Measurements from ENCODE around the gene ADCY1.

The ADCY1 gene

GRCh38 chr7:45653209-45653907 lies 79.2 kb downstream of the ADCY1 start:
- no peak for DNase-seq

- DNase-seq, result no peak
Observed at GRCh38 chr7:45654341-45654740, 80.2 kb downstream of the ADCY1 start.

- no peak for DNase-seq
Observed at GRCh38 chr7:45655539-45655938, 81.4 kb downstream of the ADCY1 start.

GRCh38 chr7:45656431-45656830 lies 82.3 kb downstream of the ADCY1 start:
- no peak for DNase-seq

- DNase-seq, result no peak
Observed at GRCh38 chr7:45657136-45657889, 83.1 kb downstream of the ADCY1 start.

GRCh38 chr7:45657890-45658715 lies 83.9 kb downstream of the ADCY1 start:
- no peak for DNase-seq

GRCh38 chr7:45658716-45659495 lies 84.7 kb downstream of the ADCY1 start:
- no peak for DNase-seq

GRCh38 chr7:45659496-45660139 lies 85.5 kb downstream of the ADCY1 start:
- no peak for DNase-seq

- DNase-seq, result no peak
Observed at GRCh38 chr7:45660201-45660900, 86.2 kb downstream of the ADCY1 start.

GRCh38 chr7:45660901-45661211 lies 86.7 kb downstream of the ADCY1 start:
- no peak for DNase-seq

- DNase-seq, result no peak
Observed at GRCh38 chr7:45661302-45661995, 87.3 kb downstream of the ADCY1 start.

GRCh38 chr7:45662018-45662417 lies 87.8 kb downstream of the ADCY1 start:
- DNase-seq, result no peak

GRCh38 chr7:45662540-45663166 lies 88.5 kb downstream of the ADCY1 start:
- no peak for DNase-seq

GRCh38 chr7:45663167-45663921 lies 89.2 kb downstream of the ADCY1 start:
- no peak for DNase-seq

GRCh38 chr7:45663965-45664633 lies 89.9 kb downstream of the ADCY1 start:
- no peak for DNase-seq

GRCh38 chr7:45665172-45665571 lies 91.0 kb downstream of the ADCY1 start:
- DNase-seq, result no peak

- no peak for DNase-seq
Observed at GRCh38 chr7:45670227-45670626, 96.1 kb downstream of the ADCY1 start.

- no peak for DNase-seq
Observed at GRCh38 chr7:45670717-45671116, 96.5 kb downstream of the ADCY1 start.

- DNase-seq, result no peak
Observed at GRCh38 chr7:45677311-45677900, 103.2 kb downstream of the ADCY1 start.
